SK-MEL-5 (cell line): ENCODE measurements around the gene DDX51. TPM values are rescaled to one million over a fixed set of nuclear protein-coding genes. Genes with fewer than 3 reads are reported as not detected.
"Not testable (repeated sequence)": the region's sequence is repeated elsewhere in the genome, so short reads cannot be mapped to it uniquely, and the experiment has no call there.

Experiments used
- DNase-seq: peaks from one replicate; pipeline ENCODE4 v3.0.0-alpha.2; 2016; ENCODE audit warnings: low read depth, low spot score
- in situ Hi-C: cut with HindIII; loops from 2 replicates; pipeline ENCODE4 v1.10.0; 2016; ENCODE audit warnings: low sequenced_read_pairs, high pct_unique_total_duplicates, low pct_unique_long_range_greater_than_20kb
- total RNA-seq: library from RNA; depleted of rRNA; stranded (reverse); fragments of >200 nt; shearing (Covaris generic); gene quantifications from 2 replicates; pipeline ENCODE4 v1.2.3, GENCODE V29; 2014

The DDX51 gene
- total RNA-seq, 1 experiment from 2014 or later = 11.1 TPM

DNA sequence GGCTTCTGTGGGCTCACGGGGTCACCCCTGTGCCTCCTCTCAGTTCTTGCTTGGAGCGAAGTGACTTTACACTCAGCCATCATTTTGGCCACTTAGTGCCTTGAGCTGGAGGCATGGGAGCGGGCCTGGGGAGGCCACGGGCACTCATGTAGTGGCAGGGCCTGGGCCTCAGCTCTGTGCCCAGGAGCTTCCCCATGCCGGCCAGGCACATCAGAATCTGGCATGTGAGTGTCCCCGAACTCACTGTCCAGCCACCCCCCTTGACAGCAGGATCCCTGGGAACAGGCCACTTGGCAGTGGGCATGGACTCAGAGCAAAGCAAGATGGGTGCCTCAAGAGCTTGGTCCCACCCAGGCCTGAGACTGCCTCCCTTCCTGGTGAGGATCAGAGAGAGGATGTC is 29.5 kb downstream of the DDX51 start:
- DNase-seq = no peak
- in situ Hi-C loops = no loop called here

DNA sequence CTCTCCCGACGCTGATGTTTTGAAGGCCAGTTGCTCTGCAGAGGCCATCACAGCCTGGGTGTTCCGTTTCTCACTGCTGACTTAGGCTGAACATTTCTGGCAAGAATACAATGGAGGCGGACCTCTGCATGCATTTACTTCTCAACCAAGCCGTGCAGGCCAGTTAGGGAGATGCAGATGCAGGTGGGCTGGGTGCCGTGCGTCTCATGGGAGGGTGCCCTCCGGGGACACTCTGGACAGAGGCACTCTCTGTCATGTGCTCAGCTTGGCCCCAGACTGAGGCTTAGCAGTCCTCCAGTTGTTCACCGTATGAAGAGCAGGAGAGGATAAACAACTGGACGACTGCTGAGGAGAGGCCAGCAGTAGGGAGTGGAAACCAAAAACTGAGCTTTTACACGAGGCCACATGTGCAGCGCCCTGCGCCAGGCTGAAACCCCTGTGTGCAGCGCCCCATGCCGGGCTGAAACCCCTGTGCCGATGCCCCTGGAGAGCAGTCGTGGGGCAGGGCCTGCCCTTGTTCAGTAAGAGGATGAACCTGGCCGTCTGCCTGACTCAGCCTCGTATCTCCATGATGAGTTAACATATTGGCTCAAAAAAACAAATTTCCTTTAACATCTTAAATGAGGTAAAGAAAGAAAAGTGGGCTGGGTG is 32.3 kb downstream of the DDX51 start:
- DNase-seq = no peak
- in situ Hi-C loops = no loop called here

DNA sequence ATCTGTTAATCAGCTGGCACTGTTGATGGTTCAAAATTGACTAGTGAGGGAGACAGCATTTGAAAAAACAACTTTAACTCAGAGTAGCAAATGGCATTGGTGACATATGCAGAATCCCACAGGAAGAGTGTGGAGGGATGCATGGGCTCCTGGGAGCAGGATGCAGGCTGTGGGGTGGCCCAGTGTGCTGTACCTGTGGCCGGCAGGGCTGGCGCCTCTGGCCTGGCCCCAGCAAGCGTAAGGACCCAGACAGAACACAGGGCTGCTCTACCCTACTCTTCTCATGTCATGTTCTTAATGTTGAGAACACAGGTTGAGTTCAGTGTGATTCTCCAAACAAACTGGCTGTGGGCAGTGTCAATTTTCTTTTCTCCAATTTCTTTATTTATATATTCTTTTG is 33.4 kb downstream of the DDX51 start:
- in situ Hi-C loops = no loop called here
- DNase-seq = no peak

DNA sequence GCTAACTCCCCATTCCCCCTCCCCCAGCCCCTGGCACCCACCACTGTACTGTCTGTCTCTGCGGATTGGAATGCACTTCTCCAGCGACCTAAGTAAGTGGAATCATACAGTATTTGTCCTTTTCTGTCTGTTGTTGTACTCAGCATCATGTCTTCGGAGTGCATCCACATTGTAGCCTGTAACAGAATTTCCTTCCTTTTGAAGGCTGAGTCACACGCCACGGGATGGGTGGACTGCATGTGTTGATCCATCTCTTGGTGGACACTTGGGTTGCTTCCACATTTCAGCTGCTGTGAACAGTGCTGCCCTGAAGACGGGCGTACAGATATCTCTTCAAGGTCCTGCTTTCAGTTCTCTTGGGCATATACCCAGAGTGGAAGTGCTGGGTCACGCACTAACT is 34.4 kb downstream of the DDX51 start:
- in situ Hi-C loops = no loop called here

DNA sequence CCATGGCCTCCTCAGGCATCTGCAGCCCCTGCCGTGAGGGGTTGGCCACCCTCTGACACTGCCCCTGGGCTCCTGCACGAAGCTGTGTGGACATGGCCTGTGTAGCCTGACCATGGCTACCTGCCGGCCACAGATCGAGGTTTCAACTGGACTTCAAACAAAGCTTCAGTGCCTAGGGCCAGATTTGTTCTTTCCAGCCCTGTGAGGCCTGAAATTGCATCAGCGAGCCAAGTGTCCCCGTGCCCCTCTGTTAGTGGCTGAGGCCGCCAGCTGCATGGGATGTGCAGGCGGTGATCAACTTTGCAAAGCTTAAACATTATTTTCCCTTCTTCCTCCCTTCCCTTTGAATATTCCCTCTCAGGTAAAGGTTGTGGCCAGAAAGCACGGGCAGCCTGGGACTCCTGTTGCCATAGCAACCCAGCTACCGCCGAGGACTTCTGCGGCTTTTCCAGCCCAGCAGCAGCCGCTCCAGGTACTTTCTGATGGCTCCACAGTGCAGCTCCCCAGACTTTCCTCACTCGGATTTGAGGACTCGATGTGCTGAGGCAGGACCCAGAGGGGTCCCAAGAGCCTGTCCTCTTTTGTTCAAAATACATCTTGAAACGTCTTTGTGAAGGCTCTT is 35.8 kb downstream of the DDX51 start:
- in situ Hi-C loops = no loop called here
- DNase-seq = no peak

More for the DNA sequence above, 34.4 kb downstream of the DDX51 start:
- DNase-seq = no peak

DNA sequence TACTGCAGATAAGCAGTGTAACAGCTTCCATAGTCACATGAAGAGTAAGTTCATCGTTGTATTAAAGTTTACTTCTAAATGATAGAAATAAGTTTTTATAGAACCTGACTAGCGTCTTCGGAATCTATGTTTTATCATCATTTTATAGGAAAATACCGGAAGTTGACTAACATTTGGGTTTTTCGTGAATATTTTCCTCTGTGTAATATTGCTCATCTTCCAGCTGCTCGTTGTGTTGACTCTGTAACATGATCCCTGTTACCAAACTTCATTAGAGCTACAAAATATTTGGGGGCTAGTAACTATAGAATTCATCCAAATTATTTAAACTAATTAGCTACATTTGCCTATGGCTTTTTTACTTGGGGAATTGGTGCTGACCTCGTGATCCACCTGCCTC is 37.2 kb downstream of the DDX51 start:
- in situ Hi-C loops = no loop called here

DNA sequence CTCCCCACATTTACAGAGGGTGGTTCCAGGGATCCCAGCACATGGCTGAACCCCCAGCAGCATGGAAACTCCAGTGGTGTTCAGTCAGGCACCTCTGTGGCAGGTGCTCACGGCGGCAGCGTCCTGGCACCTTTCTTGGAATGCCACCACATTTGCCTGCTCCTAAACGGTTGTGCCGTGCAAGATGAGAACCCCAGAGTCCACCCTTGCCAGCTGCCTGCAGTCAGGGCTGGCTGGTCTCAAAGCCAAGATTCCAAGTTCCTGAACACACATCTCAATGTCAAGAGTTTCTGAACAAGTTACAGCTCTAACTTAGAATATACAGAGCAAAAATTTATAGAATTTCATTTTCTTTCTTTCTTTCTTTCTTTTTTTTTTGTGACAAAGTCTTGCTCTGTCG is 38.7 kb downstream of the DDX51 start:
- no peak for DNase-seq
- in situ Hi-C loops = no loop called here

More for the DNA sequence above, 37.2 kb downstream of the DDX51 start:
- DNase-seq = no peak

DNA sequence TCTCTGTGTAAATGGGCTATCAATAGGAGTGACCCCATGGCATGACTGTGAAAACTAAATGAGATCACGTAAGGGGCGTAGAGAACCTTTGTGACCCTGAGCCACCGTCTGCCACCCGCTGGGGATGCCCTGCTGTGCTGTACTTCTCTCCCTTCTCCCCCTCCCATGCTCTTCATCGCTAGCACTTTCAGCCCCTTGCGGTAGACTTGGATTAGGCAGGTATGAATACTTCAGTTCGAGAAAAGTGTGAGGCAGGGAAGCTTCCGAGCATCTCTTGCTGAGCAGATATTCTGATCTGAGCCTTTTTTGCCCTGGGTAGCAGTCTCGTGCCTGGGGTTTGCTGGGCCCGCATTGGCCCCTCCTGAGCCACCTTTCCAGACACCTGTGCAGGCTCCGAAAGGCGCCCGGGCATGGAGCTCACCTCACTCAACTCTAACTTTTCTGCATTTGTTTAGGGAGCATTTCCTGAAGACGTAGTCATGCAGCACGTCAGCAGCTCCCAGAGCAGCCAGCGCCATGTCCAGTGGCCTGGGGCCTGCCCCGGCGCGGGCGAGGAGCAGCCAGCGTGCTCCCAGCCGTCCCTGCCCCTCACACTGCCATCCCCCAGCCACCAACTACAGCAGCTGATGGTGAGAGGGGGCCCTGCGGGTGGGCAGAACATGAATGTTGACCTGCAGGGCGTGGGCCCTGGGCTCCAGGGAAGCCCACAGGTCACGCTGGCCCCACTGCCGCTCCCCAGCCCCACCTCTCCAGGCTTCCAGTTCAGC is 40.4 kb downstream of the DDX51 start:
- in situ Hi-C loops = no loop called here
- no peak for DNase-seq

DNA sequence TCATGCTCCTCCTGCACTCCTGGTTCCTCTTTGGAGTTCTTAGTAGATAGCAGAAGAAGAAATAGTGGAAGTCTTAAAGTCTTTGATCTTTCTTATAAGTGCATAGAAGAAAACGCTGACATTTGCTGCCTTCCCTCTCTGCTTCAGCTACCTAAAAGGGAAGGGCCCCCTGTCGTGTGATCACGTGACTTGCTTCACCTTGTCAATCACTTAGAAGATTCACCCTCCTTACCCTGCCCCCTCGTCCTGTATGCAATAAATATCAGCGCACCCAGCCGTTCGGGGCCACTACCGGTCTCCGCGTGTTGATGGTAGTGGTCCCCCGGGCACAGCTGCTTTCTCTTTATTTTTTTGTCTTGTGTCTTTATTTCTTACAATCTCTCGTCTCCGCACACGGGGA is 41.0 kb downstream of the DDX51 start:
- in situ Hi-C loops, DNase-seq: not testable (repeated sequence)

DNA sequence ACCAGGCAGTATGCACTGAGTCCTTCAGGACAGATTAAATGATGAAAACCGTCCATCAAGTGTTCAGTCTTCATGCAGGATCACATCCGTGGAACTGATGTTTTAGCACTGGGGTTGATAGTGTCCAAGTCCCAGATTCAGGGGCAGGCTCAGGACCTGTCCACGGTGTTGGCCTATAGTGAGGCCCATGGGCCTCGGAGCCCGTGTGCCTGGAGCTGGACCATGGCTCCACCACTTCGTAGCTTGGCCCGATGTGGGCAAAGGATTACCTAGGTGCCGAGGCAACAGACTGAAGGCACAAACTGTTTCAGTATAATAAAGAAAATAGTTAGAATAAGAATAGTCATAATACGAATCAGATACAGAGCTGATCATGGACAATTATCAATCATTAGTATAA is 41.8 kb downstream of the DDX51 start:
- in situ Hi-C loops = no loop called here
- DNase-seq = no peak

DNA sequence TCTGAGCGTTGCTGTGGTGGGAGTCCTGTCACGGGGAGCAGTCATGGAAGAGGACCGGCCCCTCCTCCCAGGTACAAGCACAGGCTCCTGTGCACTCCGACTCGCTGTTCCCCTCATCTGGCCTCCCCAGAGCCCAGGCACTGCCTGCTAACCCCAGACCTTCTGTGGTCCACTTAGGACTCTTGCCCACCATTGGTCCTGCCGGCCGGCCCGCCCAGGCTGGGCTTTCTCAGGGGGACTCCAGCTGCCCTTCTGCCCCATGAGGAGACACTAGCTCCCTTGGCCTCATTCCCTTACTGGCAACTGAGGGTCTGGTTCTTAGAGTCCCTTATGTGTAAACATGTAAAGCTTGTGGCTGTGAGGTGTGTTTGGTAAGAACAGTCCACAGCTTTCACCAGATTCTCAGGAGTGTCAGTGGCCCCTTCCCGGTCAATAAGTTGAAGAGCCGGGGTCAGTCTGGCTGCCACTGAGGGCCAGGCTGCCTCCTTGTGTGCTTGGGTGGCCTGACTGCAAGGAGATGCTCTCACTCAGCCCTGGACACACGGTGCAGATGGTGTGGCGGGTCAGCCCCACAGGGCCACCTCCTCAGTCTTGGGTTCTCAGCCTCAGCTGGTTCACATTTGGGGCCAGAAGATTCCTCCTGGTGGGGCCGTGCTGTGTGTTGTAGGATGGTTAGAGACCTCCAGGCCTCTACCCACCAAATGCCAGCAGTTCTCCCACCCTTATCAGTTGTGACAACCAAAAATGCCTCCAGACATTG is 43.6 kb downstream of the DDX51 start:
- in situ Hi-C loops = no loop called here
- no peak for DNase-seq

DNA sequence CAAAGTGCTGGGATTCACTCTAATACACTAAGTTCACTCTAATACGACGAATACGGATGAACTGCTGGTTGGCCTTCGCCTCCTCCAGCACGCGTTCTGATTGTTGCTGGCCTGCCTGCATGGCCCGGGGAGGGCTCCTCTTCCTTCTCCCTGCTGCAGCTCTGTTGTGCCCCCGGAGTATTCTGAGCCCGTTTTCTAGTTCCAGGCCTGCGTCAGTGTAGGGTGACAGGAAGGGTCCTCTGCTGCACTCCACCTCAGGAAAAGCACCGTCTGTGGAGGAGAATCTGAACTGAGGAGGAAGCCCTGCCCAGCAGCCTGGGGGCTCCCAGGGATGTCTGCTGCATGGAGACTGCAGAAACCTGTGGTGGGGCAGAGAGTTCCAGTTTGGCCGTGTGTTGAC is 44.4 kb downstream of the DDX51 start:
- in situ Hi-C loops = no loop called here
- DNase-seq = no peak

DNA sequence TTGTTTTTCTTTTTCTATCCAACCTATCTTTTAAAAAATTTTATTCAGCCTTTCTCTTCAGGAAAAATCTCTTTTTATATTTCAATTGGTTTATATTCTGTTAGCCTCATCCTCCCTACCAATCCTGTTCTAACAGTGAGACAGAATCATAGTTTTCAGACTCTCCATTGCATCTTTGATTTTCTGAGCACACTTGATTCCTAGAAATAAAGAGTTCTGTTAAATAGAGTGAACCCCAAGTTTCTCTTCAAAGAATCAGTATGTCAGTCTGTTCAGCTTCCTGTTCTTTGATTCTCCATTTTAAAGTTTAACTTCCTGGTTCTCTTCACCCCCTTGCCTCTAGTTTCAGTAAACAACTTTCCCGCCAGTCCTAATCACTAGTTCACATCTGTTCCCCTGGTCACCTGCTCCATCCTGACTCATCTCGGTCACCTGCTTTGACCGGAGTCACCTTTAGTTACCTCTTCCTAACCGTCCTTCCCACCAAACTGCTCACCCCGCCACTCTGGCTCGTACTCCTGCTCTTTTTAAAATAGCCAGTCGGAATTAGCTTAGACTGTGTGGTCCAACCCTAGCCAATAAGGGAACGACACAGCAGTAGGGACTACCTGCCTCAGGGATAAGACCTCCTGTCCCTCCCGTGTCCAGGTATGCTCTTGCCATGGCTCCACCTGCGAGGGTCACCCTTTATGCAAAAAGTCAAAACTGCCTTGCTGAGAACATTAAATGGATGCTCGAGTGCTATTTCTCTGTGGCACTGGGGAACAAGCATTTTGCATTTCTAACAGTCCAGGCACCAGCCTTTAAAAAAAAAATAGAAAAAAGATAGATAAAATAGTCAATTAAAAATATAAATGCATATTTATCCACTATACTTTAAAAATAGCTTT is 48.4 kb downstream of the DDX51 start:
- in situ Hi-C loops = no loop called here
- no peak for DNase-seq

DNA sequence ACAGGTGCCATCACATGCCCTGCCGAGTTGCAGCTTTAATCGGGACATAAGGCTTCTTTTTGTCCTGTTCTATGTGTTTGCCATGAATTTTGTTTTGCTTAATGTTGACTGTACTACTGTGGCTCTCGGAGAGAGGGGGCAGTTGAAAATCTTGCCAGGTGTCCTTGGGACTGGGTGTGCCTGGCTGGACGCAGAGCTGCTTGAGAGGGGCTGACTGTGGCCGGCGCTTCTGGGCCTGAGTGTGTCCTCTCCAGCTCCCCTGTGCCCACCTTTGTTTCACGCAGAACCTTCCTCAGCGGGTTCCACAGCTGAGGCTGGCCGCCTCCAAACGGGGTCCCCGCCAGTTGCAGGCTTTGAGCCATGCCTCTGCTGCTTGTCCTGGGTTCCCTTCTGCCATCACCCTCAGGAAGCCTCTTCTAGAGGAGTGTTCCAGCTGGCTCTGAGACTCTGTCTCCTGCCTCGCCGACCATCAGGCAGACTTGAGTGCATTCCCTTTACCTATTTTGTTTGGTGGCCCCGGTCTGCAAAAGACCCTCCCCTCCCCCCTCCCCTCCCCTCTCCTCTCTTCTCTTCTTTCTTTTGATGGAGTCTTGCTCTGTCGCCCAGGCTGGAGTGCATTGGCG is 49.7 kb downstream of the DDX51 start:
- DNase-seq = no peak
- in situ Hi-C loops = no loop called here

DNA sequence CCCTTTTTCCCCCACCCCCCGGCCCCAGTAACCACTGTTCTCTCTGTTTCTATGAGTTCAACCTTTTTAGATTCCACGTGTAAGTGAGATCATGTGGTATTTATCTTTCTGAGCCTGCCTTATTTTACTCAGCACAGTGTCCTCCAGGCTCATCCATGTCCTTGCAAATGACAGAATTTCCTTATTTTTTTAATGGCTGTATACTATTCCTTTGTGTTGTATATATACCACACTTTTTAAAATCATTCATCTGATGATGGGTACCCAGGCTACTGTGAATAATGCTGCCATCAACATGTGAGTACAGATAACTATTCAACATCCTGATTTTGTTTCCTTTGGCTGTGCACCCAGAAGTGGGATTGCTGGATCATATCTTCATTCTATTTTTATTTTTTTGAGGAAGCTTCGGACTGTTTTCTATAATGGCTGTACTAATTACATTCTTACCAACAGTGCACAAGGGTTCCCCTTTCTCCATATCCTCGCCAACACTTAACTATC is 54.7 kb downstream of the DDX51 start:
- no peak for DNase-seq
- in situ Hi-C loops = no loop called here
